HG02763 (cell line): Measurements from ENCODE around the gene VPS13A.
"Not testable (repeated sequence)": the region's sequence is repeated elsewhere in the genome, so short reads cannot be mapped to it uniquely, and the experiment has no call there.

Experiments
- ATAC-seq: cut with Tn5 transposase; IDR thresholded peaks from one replicate; pipeline ENCODE4 v1.9.1; 2021; ENCODE audit warnings: mild to moderate bottlenecking, moderate library complexity; ENCODE audit not compliant: unreplicated experiment

The VPS13A gene

DNA sequence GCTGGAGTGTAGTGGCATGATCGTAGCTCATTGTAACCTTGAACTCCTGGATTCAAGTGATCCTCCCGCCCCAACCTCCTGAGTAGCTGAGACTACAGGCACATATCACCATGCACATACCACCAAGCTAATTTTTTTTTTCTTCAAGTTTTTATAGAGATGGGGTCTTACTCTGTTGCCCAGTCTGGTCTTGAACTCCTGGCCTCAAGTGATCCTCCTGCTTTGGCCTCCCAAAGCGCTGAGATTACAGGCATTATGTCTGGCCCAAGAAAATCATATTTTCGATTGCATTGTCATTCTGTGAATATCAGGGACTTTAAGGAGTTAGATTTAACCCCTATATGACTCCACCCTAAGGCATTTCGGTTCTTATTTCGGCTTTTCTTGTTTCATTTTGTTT is 116.6 kb downstream of the VPS13A start:
- ATAC-seq: no peak

- ATAC-seq: no peak
These were observed 127.2 kb downstream of the VPS13A start for GRCh38 chr9:77304543-77304942.

GRCh38 chr9:77305622-77306400 is 128.5 kb downstream of the VPS13A start:
- ATAC-seq: no peak

GRCh38 chr9:77307166-77307565 is 129.8 kb downstream of the VPS13A start:
- ATAC-seq: no peak

- no peak for ATAC-seq
These were observed 138.7 kb downstream of the VPS13A start for GRCh38 chr9:77316058-77316457.

DNA sequence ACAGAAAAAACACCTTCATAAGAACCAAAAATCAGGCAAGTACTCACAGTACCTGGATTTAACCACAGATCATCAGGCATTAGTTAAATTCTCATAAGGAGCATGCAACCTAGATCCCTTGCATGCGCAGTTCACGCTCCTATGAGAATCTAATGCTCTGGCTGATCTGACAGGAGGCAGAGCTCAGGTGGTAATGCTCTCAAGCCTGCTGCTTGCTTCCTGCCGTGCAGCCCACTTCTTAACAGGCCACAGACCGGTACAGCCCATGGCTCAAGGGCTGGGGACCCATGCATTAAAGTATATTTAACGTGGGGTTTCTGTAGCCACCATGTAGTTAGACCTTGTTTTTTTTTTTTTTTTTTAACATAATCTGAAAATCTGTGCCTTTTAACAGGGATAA is 147.7 kb downstream of the VPS13A start:
- no peak for ATAC-seq

DNA sequence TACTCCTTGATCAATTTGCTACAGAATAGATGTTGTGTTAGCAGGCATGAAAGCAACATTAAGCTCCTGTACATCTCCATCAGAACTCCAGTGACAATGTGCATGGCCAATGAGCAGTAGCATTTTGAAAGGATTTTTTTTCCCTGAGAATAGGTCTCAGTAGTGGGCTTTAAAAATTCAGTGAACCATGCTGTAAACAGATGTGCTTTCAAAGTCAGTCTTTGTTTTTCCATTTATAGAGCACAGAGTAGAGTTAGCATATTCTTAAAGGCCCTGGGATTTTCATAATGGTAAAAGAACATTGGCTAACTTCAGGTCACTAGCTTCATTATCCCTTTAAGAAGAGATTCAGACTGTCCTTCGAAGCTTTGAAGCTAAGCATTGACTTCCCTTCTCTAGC is 150.8 kb downstream of the VPS13A start:
- ATAC-seq: no peak

- no peak for ATAC-seq
These were observed 192.7 kb downstream of the VPS13A start for GRCh38 chr9:77370064-77370463.

DNA sequence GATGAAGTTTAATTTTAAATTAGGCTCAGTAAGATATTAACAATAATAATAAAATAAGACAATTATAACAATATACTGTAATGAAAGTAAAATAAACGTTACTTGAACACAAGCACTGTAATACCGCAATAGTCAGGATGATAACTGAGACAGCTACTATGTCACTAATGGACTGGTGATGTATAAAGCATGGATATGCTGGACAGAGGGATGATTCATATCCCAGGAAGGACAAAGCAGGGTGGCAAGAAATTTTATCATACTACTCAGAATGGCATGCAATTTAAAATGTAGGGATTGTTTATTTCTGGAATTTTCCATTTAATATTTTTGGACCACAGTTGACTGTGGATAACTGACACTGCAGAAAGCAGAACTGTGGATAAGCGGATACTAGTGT is 196.9 kb downstream of the VPS13A start:
- ATAC-seq: no peak

DNA sequence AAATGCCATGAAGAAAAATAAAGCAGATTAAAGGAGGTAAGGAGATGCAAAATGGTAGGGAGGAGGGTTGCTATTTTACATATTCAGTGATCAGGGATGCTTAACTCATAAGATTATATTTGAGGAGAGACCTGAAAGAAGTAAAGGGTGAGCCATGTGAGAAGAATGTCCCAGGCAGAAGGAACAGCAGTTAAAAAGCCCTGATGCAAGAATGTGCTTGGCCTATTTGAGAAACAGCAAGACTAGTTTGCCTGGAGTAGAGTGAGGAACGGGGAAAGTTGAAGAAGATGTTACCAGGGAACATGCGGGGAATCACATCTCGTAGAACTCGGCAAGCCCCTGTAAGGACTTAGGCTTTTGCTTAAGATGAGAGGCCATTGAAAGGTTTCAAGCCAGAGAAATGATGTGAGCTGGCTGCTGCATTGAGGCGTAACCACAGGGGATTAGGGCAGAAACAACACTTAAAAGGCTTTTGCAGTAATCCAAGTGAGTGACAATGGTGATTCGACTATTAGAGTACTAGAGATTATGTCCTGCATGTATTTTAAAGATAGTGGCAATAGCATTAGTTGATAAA is 198.7 kb downstream of the VPS13A start:
- ATAC-seq: no peak

DNA sequence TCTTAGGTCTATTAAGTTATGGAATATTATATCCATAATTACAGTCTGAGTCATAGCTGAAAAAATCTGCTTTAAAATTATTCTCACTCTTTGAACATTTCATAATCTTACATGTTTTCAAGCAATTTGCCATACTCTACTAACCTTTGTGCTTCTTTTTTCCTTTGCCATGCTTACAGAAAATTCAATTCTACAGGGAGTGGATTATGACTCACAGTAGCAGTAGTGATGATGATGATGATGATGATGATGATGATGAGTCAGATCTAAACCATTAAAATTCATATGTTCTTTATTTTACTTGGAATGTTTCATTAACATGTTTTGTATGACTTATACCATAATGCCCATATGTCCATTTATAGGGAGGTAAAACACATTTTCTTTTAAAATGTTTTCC is 207.1 kb downstream of the VPS13A start:
- no peak for ATAC-seq

DNA sequence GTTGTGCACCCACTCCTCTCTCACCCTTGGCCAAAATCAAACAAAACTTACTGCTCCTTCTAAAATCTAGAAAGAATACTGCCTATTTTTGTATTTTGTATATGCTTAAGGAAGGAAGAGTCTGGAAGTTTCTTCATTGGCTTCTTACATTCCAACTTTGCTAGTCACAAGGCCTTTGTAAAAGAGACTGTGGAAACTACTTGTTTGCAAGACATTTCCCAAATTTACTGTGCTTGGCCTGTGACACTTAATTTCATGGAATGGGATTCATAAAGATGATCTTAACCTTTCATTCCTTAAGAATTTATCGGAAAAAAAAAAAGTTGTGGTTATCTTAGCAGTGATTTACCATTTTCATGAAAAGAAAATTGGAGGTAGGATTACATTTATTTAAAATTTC is 208.9 kb downstream of the VPS13A start:
- no peak for ATAC-seq

DNA sequence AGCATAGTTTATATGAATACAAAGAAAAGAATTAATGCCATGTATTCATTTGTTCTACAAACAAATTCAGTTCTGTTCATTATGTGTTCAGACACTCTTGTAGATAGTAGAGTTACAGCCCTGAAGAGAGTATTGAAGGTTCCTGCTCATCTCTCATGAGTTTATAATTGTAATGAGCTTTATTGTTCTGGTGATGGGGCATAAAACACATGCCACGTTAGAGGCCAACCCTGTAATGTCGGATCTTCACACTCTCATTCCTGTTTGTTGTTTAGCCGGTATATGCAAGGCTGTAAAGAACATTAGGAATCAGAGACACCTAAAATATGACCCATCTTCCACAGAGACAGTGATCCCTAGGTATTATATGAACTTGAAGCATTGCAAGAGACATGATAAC is 214.5 kb downstream of the VPS13A start:
- ATAC-seq: no peak

- no peak for ATAC-seq
These were observed 215.0 kb downstream of the VPS13A start for GRCh38 chr9:77392328-77392727.

DNA sequence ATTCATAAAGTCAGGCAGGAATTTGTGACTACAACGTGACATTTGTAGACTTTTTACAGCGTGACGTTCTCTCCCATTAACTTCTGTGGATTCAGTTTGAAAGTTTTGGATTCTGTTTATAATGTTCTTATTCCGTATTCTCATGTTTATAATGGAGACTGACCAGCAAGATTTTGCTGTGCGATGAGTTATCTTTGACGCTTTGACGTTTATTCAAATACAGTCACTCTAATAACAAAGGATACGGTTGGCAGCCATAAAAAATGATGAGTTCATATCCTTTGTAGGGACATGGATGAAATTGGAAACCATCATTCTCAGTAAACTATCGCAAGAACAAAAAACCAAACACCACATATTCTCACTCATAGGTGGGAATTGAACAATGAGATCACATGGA is 221.2 kb downstream of the VPS13A start:
- not testable (repeated sequence) for ATAC-seq

- no peak for ATAC-seq
These were observed 222.6 kb downstream of the VPS13A start for GRCh38 chr9:77399964-77400363.

- no peak for ATAC-seq
These were observed 225.0 kb downstream of the VPS13A start for GRCh38 chr9:77402286-77402685.

DNA sequence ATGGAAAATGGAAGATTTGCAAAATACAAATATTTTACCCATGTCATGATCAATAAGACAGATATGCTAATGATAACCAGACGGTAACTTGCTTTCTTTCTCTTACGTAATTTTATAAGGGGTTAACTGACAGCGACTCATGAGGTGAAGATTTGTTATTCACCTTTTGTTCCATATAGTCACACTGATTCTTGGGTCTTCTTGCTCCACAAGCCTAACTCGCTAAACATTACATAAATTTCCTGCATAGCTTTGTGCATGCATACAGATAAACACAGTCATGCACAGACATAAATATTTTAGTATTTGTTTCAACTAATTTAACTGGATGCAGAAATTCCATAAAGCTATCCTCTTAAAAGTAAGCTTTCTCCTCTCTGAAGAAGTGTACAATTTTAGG is 225.9 kb downstream of the VPS13A start:
- no peak for ATAC-seq

DNA sequence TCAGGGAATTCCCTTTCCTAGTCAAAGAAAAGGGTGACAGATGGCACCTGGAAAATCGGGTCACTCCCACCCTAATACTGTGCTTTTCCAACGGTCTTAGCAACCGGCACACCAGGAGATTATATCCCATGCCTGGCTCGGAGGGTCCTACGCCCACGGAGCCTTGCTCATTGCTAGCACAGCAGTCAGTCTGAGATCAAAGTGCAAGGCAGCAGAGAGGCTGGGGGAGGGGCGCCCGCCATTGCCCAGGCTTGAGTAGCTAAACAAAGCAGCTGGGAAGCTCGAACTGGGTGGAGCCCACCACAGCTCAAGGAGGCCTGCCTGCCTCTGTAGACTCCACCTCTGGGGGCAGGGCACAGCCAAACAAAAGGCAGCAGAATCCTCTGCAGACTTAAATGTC is 231.2 kb downstream of the VPS13A start:
- ATAC-seq: not testable (repeated sequence)

GRCh38 chr9:77417566-77417965 is 240.2 kb downstream of the VPS13A start:
- no peak for ATAC-seq

GRCh38 chr9:77418226-77418625 is 240.9 kb downstream of the VPS13A start:
- no peak for ATAC-seq

DNA sequence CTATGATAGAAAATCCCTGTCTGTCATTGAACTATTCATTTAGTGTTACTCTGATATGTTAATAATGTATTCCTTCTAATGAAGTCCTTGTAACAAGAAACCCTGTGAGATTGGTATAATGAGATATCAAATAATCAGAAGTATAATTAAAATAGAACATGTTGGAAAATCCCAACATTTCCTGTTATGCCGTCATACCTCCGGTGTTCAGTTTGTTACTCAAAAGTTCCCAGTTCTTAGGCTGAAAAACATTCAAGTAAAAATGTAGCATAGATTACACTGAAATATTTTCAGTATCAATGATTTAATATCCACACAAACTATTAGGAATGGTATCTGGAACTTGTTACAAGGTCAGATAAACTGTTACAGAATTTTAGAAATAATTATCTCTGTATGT is 243.3 kb downstream of the VPS13A start:
- ATAC-seq: no peak
